Measurements from ENCODE around the gene ZBTB20.

DNA sequence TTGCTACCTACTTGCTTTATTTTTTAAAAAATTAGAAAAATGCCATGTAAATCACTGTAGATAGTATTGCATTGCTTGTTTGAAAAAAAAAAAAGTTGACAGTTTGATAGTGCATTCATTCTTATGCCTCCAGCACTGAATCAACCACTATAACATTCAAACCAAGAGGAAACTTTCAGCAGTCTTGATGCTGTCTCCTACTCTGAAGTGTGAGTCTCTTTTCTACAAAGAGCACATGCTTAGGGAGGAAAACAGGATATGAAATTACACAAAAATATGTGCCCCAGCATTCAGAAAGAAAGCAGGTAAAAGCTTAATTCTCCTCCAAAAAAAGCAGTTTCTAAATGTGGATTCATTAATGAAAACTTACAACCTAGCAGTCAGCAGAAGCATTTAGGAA is 78.3 kb downstream of the ZBTB20 start:
- TF ChIP-seq, protein P1, sequence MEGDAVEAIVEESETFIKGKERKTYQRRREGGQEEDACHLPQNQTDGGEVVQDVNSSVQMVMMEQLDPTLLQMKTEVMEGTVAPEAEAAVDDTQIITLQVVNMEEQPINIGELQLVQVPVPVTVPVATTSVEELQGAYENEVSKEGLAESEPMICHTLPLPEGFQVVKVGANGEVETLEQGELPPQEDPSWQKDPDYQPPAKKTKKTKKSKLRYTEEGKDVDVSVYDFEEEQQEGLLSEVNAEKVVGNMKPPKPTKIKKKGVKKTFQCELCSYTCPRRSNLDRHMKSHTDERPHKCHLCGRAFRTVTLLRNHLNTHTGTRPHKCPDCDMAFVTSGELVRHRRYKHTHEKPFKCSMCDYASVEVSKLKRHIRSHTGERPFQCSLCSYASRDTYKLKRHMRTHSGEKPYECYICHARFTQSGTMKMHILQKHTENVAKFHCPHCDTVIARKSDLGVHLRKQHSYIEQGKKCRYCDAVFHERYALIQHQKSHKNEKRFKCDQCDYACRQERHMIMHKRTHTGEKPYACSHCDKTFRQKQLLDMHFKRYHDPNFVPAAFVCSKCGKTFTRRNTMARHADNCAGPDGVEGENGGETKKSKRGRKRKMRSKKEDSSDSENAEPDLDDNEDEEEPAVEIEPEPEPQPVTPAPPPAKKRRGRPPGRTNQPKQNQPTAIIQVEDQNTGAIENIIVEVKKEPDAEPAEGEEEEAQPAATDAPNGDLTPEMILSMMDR (IDR thresholded peaks at IDR 0.05) = no peak
- no peak for TF ChIP-seq POLR2AphosphoS5 (IDR thresholded peaks at IDR 0.05)
